DOHH2 (cell line): Measurements from ENCODE around the gene SLC28A1.
"Not testable (repeated sequence)": the region's sequence is repeated elsewhere in the genome, so short reads cannot be mapped to it uniquely, and the experiment has no call there.

Source experiments
- H3F3A ChIP-seq: fragments of 200-600 bp; sonication (generic), shearing (Covaris generic); 2 replicates; pipeline ENCODE4 v1.6.0; 2016; ENCODE audit warnings: antibody characterized with exemption, mild to moderate bottlenecking; ENCODE audit not compliant: control insufficient read depth, insufficient read depth
- H3K27ac ChIP-seq: fragments of 200-600 bp; sonication (generic); 2 replicates; pipeline ENCODE4 v1.5.1; 2014; ENCODE audit warnings: low read depth, mild to moderate bottlenecking, low read length, moderate library complexity
- H3K27me3 ChIP-seq: fragments of 200-600 bp; sonication (generic); 2 replicates; pipeline ENCODE4 v1.6.1; 2014; ENCODE audit warnings: mild to moderate bottlenecking, low read length, mixed read lengths; ENCODE audit not compliant: control insufficient read depth
- H3K36me3 ChIP-seq: fragments of 200-600 bp; sonication (generic); 2 replicates; pipeline ENCODE4 v1.6.1; 2014; ENCODE audit warnings: mild to moderate bottlenecking, low read length, moderate library complexity, mixed read lengths; ENCODE audit not compliant: control insufficient read depth
- H3K4me1 ChIP-seq: fragments of 200-600 bp; sonication (generic); 2 replicates; pipeline ENCODE4 v1.6.1; 2014; ENCODE audit warnings: mild to moderate bottlenecking, low read length, mixed read lengths; ENCODE audit not compliant: control insufficient read depth
- H3K4me2 ChIP-seq: fragments of 200-600 bp; sonication (generic); 2 replicates; pipeline ENCODE4 v1.6.0; 2014; ENCODE audit warnings: mild to moderate bottlenecking, low read length, moderate library complexity
- H3K4me3 ChIP-seq: fragments of 200-600 bp; sonication (generic); 2 replicates; pipeline ENCODE4 v1.5.1; 2014; ENCODE audit warnings: mild to moderate bottlenecking, low read length, mixed read lengths
- H3K79me2 ChIP-seq: fragments of 200-600 bp; sonication (generic); 2 replicates; pipeline ENCODE4 v1.6.1; 2014; ENCODE audit warnings: mild to moderate bottlenecking, low read length, mixed read lengths; ENCODE audit not compliant: control insufficient read depth
- H3K9me2 ChIP-seq: fragments of 200-600 bp; sonication (generic); replicated peaks from 2 replicates; pipeline ENCODE4 v1.6.1; 2014; ENCODE audit warnings: mild to moderate bottlenecking, low read length, mixed read lengths; ENCODE audit not compliant: control insufficient read depth
- H3K9me3 ChIP-seq: fragments of 200-600 bp; sonication (generic); 2 replicates; pipeline ENCODE4 v1.6.1; 2014; ENCODE audit warnings: antibody characterized with exemption, low read length, mixed read lengths; ENCODE audit not compliant: control insufficient read depth, insufficient read depth
- H4K20me1 ChIP-seq: fragments of 200-600 bp; sonication (generic); 2 replicates; pipeline ENCODE4 v1.6.0; 2014; ENCODE audit warnings: low read depth, mild to moderate bottlenecking, antibody characterized with exemption, low read length, moderate library complexity; ENCODE audit not compliant: control insufficient read depth, insufficient read depth
- CTCF ChIP-seq: fragments of 200-600 bp; sonication (generic); IDR thresholded peaks from one replicate; pipeline ENCODE4 v1.5.1; 2014; ENCODE audit warnings: antibody characterized with exemption, mild to moderate bottlenecking, low read depth, low read length; ENCODE audit not compliant: poor library complexity, severe bottlenecking
- EZH2phosphoT487 ChIP-seq: fragments of 200-600 bp; sonication (generic); IDR thresholded peaks from 2 replicates; pipeline ENCODE4 v1.6.1; 2017; ENCODE audit warnings: borderline replicate concordance, mild to moderate bottlenecking, antibody characterized with exemption, low read length, moderate library complexity, mixed read lengths

SLC28A1 gene

GRCh38 chr15:84922530-84922929, 38.1 kb downstream of the SLC28A1 start:
- no peaks in the 10 kb centered on the region for H3K4me1 ChIP-seq
- no peaks in the 10 kb centered on the region for H4K20me1 ChIP-seq
- H3K79me2 ChIP-seq, result no peaks in the 10 kb centered on the region
- no peaks in the 10 kb centered on the region for H3K9me2 ChIP-seq
- peaks cover 9% of the 10 kb centered on the region for H3K27me3 ChIP-seq
- no peak for TF ChIP-seq CTCF
- no peak overlapping the region for H3K4me2 ChIP-seq
- no peaks in the 10 kb centered on the region for H3K36me3 ChIP-seq
- H3K4me3 ChIP-seq, result no peak overlapping the region
- H3F3A ChIP-seq, result no peaks in the 10 kb centered on the region
- H3K27ac ChIP-seq, result no peak overlapping the region
- H3K9me3 ChIP-seq, result no peaks in the 10 kb centered on the region

GRCh38 chr15:84924077-84924731, 39.7 kb downstream of the SLC28A1 start:
- H3K4me2 ChIP-seq, result no peak overlapping the region
- TF ChIP-seq CTCF (no peak), EZH2phosphoT487 (no peak)

GRCh38 chr15:84924821-84925569, 40.5 kb downstream of the SLC28A1 start:
- H3K4me1 ChIP-seq, H3K4me2 ChIP-seq, H3F3A ChIP-seq, H3K9me2 ChIP-seq, H3K27me3 ChIP-seq, H4K20me1 ChIP-seq, H3K9me3 ChIP-seq, H3K4me3 ChIP-seq, H3K27ac ChIP-seq, H3K36me3 ChIP-seq, H3K79me2 ChIP-seq: not testable (repeated sequence)

More at GRCh38 chr15:84924077-84924731, 39.7 kb downstream of the SLC28A1 start:
- Histone ChIP-seq H3F3A (no peaks in the 10 kb centered on the region), H3K27me3 (peaks cover 8% of the 10 kb centered on the region), H3K4me3 (no peak overlapping the region), H3K9me3 (no peaks in the 10 kb centered on the region), H3K9me2 (no peaks in the 10 kb centered on the region), H3K79me2 (no peaks in the 10 kb centered on the region), H3K4me1 (no peaks in the 10 kb centered on the region), H3K27ac (no peak overlapping the region), H4K20me1 (no peaks in the 10 kb centered on the region), H3K36me3 (no peaks in the 10 kb centered on the region)

GRCh38 chr15:84925906-84926305, 41.4 kb downstream of the SLC28A1 start:
- Histone ChIP-seq H3K4me2 (no peak overlapping the region), H3K79me2 (no peaks in the 10 kb centered on the region), H3K27ac (no peak overlapping the region), H3K4me1 (no peaks in the 10 kb centered on the region), H3K27me3 (peaks cover 2% of the 10 kb centered on the region), H3K36me3 (no peaks in the 10 kb centered on the region), H3F3A (no peaks in the 10 kb centered on the region), H3K4me3 (no peak overlapping the region), H3K9me2 (no peaks in the 10 kb centered on the region), H4K20me1 (no peaks in the 10 kb centered on the region), H3K9me3 (no peaks in the 10 kb centered on the region)
- TF ChIP-seq EZH2phosphoT487 (no peak), CTCF (no peak)
